ENCODE data around the gene AP2A1. TPM values are rescaled to one million over a fixed set of nuclear protein-coding genes. Genes with fewer than 3 reads are reported as not detected.

Gene AP2A1
- total RNA-seq, 6 experiments from 2014 or later = 38.7 to 103 (median 49.8) TPM

DNA sequence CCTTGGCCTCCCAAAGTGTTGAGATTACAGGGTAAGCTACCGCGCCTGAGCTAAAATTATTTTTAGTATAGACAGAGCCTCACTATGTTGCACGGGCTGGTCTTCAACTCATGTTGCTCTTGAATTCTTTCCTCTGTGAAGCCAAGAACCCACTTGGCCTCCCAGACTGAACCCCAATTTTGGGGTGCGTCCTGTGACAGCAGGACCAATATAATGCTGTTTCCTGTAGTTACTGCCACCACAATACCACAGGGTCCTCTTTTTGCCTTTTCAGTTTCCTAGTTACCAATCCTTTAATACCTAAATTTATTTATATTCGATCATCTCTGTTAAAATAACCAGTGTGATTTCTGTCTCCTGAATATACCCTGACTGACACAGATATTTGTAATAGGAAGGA is 36.6 kb upstream of the AP2A1 start:
- 67% methylated on average over 4 of the region's 5 CpGs for WGBS (ENCODE audit: insufficient coverage, low coverage, low lambda C conversion rate, missing lambda C conversion rate)
- H3K9me3 ChIP-seq = no peaks in the 10 kb centered on the region
- TF ChIP-seq, protein P1, sequence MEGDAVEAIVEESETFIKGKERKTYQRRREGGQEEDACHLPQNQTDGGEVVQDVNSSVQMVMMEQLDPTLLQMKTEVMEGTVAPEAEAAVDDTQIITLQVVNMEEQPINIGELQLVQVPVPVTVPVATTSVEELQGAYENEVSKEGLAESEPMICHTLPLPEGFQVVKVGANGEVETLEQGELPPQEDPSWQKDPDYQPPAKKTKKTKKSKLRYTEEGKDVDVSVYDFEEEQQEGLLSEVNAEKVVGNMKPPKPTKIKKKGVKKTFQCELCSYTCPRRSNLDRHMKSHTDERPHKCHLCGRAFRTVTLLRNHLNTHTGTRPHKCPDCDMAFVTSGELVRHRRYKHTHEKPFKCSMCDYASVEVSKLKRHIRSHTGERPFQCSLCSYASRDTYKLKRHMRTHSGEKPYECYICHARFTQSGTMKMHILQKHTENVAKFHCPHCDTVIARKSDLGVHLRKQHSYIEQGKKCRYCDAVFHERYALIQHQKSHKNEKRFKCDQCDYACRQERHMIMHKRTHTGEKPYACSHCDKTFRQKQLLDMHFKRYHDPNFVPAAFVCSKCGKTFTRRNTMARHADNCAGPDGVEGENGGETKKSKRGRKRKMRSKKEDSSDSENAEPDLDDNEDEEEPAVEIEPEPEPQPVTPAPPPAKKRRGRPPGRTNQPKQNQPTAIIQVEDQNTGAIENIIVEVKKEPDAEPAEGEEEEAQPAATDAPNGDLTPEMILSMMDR (IDR thresholded peaks at IDR 0.05) = no peak
- TF ChIP-seq POLR2A (IDR thresholded peaks at IDR 0.05) = no peak

DNA sequence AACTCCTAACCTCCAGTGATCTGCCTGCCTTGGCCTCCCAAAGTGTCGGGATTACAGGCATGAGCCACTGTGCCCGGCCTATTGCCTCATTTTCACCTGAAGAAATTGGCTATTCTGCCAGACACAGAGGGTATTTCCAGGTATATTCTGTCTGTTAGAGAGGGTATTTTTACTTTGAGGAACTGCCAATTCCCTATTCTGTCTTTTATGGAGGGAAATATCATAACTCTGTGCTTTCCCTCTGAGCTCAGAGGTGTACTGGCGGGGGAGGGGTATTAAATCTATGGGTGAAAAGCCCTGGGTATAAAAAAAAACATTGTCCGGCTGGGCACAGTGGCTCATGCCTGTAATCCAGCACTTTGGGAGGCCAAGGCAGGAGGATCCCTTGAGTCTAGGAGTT is 28.5 kb upstream of the AP2A1 start:
- 76% methylated on average over 4 of the region's 4 CpGs for WGBS (ENCODE audit: insufficient coverage, low coverage, low lambda C conversion rate, missing lambda C conversion rate)
- TF ChIP-seq POLR2A (IDR thresholded peaks at IDR 0.05) = no peak
- TF ChIP-seq, protein P1 (IDR thresholded peaks at IDR 0.05) = no peak
- H3K9me3 ChIP-seq = no peaks in the 10 kb centered on the region

More for the DNA sequence above, 36.6 kb upstream of the AP2A1 start:
- Histone ChIP-seq H3K4me3 (no peak overlapping the region), H3K36me3 (no peaks in the 10 kb centered on the region), H3K4me1 (no peaks in the 10 kb centered on the region), H3K27ac (no peak overlapping the region), H3K27me3 (no peaks in the 10 kb centered on the region)
- intact Hi-C loops (cut with DNase I) = no loop called here
- DNase-seq (no peak), ATAC-seq (no peak)

DNA sequence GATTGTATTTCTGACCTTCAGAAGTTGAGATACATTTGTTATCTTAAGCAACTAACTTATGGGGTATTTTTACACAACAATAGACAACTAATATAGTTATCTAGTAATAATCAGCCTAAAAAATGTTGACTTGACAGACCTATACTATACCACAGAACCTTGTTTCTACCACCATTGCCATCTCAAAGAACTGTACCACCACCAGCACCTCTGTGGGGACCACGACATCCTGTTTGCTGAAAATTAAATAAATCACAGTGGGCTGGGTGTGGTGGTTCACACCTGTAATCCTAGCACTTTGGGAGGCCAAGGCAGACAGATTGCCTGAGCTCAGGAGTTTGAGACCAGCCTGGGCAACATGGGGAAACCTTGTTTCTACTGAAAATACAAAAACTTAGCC is 27.7 kb upstream of the AP2A1 start:
- ATAC-seq (no peak), DNase-seq (no peak)
- TF ChIP-seq, protein P1 (IDR thresholded peaks at IDR 0.05) = no peak
- TF ChIP-seq POLR2A (IDR thresholded peaks at IDR 0.05) = no peak
- H3K4me1 ChIP-seq = no peaks in the 10 kb centered on the region
- no peak overlapping the region for H3K4me3 ChIP-seq
- H3K27me3 ChIP-seq = no peaks in the 10 kb centered on the region
- intact Hi-C loops (cut with DNase I) = no loop called here
- 100% methylated on average over 1 of the region's 1 CpG for WGBS (ENCODE audit: insufficient coverage, low coverage, low lambda C conversion rate, missing lambda C conversion rate)
- H3K27ac ChIP-seq = no peak overlapping the region
- no peaks in the 10 kb centered on the region for H3K36me3 ChIP-seq
- H3K9me3 ChIP-seq = no peaks in the 10 kb centered on the region

More for the DNA sequence above, 28.5 kb upstream of the AP2A1 start:
- Histone ChIP-seq H3K4me3 (no peak overlapping the region), H3K4me1 (no peaks in the 10 kb centered on the region), H3K27me3 (no peaks in the 10 kb centered on the region), H3K36me3 (no peaks in the 10 kb centered on the region), H3K27ac (no peak overlapping the region)
- intact Hi-C loops (cut with DNase I) = no loop called here
- no peak for DNase-seq
- ATAC-seq = no peak

DNA sequence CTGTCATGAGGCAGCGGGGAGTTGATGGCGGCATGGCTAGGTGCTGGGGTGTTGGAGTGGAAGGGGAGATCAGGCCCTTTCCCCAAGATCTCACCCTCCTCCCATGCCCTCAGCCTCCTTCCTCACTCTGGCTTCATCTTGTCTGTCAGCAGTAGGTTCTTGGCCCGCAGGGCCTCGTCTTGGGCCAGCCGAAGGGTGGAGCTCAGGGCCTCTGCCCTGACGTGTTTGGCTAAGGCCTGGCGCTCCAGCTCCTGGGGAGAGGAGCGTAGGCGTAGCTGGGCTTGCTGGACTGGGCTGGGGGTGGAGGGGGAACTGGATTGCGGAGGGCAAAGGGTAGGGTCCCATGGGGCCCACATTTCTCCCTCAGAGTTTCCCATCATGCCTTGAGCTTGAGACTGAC is 26.9 kb upstream of the AP2A1 start:
- Histone ChIP-seq H3K9me3 (no peaks in the 10 kb centered on the region), H3K4me3 (no peak overlapping the region), H3K27ac (no peak overlapping the region), H3K36me3 (no peaks in the 10 kb centered on the region), H3K4me1 (no peaks in the 10 kb centered on the region), H3K27me3 (no peaks in the 10 kb centered on the region)
- no peak for TF ChIP-seq POLR2A (IDR thresholded peaks at IDR 0.05)
- TF ChIP-seq, protein P1 (IDR thresholded peaks at IDR 0.05) = no peak
- intact Hi-C loops (cut with DNase I) = no loop called here
- ATAC-seq (no peak), DNase-seq (no peak)
- 100% methylated on average over 1 of the region's 10 CpGs for WGBS (ENCODE audit: insufficient coverage, low coverage, low lambda C conversion rate, missing lambda C conversion rate)

Data from right lobe of liver (tissue), 6 donors.